Neuron (in vitro differentiated cells): ENCODE results near the gene CRYGA.

Experiments used
- H2AFZ ChIP-seq: one replicate; pipeline ENCODE4 v1.6.1; 2013; ENCODE audit warnings: low read depth, mild to moderate bottlenecking, inconsistent platforms, low read length, moderate library complexity
- H3K27me3 ChIP-seq: one replicate; pipeline ENCODE4 v1.6.1; 2013; ENCODE audit warnings: low read length; ENCODE audit not compliant: insufficient read depth
- H3K36me3 ChIP-seq: one replicate; pipeline ENCODE4 v1.6.1; 2013; ENCODE audit warnings: low read length; ENCODE audit not compliant: insufficient read depth
- H3K4me1 ChIP-seq: one replicate; pipeline ENCODE4 v1.6.1; 2013; ENCODE audit warnings: low read length; ENCODE audit not compliant: insufficient read depth
- H3K4me3 ChIP-seq: 2 replicates; pipeline ENCODE4 v1.5.1; 2013; ENCODE audit warnings: mild to moderate bottlenecking, low read length, moderate library complexity
- H3K9me3 ChIP-seq: one replicate; pipeline ENCODE4 v1.6.1; 2013; ENCODE audit warnings: low read length

The CRYGA gene, protein sequence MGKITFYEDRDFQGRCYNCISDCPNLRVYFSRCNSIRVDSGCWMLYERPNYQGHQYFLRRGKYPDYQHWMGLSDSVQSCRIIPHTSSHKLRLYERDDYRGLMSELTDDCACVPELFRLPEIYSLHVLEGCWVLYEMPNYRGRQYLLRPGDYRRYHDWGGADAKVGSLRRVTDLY

DNA sequence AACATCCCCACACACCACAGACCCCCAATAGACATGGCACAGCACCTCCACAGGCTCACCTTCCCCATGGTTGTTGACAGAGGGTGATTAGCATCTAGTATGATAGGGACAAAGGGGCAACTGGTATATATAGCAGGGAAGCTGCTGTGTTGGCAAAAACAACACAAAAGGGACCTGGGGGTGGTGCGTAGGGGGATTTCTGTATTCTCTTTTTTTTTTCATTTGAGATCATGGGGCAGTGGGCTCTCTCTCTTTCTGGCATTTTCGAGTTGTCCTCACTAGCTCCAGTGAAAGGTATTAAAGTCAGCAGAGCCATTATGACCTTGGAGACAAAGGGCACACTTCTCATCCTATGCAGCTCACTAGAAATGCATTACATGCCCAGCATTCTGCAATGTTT lies at the start of gene CRYGA:
Gene CRYGA, minus strand, starts transcription at position 101 of the 400 bp plus-strand sequence. Its CDS starts 33 bp downstream, at position 68.
- H3K4me3 ChIP-seq, result no peak within 1 kb of the TSS
- no peaks in the 10 kb centered on the region for H3K9me3 ChIP-seq
- no peaks in the 10 kb centered on the region for H3K4me1 ChIP-seq
- H2AFZ ChIP-seq, result no peak within 1 kb of the TSS
- H3K36me3 ChIP-seq, result no peaks in the 10 kb centered on the region
- no peaks in the 10 kb centered on the region for H3K27me3 ChIP-seq

DNA sequence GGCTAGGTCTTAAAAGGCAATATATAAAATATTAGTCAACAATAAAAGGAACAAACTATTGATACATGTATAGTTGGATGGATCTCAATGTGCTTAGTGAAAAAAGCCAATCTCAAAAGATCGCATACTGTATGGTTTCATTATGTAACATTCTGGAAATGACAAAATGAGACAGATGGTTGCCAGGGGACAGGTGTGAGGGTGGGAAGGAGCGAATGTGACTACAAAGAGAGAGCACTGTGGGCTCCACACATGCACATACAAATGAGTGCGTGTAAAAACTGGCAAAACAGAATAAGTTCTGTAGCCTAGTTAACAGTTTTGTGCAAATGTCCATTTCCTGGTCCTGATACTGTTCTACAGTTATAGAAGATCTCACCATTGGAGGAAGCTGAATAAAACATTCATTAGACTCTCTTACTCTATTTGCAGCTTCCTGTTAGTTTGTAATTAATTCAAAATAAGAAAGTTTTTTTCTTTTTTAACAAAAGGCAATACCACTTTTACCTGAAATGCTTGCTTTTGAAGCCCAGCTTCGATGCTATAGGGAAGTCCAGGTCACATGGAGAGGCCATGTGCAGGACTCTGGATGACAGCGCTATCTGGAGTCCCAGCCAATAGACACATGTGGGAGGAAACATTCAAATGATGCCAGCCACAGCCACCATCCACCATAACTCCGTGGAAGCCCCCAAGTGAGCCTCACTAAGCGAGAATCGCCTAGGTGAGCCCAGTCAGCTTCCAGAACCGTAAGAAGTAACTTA lies 47.5 kb upstream of the CRYGA start:
- H3K9me3 ChIP-seq, result no peaks in the 10 kb centered on the region
- no peaks in the 10 kb centered on the region for H3K36me3 ChIP-seq
- H3K27me3 ChIP-seq, result no peaks in the 10 kb centered on the region
- no peak overlapping the region for H3K4me3 ChIP-seq
- no peak overlapping the region for H2AFZ ChIP-seq
- H3K4me1 ChIP-seq, result no peaks in the 10 kb centered on the region

GRCh38 chr2:208208335-208209085 lies 45.1 kb upstream of the CRYGA start:
- Histone ChIP-seq H2AFZ (no peak overlapping the region), H3K36me3 (no peaks in the 10 kb centered on the region), H3K9me3 (no peaks in the 10 kb centered on the region), H3K27me3 (no peaks in the 10 kb centered on the region), H3K4me3 (no peak overlapping the region), H3K4me1 (no peaks in the 10 kb centered on the region)

DNA sequence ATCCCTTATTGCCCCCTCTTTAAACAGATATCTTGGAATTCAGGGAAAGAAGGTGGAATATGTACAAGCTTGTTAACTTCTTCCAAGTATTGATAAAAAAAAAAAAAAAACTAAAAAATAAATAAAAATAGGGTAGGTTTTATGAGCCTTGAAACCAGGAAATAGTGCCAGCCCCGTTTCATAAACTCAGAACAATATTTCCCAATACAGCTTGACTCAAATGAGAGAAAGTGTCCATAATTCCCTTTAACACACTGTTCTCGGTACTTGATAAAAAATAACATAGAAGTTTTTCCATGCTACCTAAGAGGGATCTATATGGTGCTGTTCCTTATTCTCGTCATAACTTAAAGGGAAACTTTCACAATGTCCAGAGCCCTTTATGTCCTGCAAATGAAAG lies 44.4 kb upstream of the CRYGA start:
- no peak overlapping the region for H3K4me3 ChIP-seq
- no peaks in the 10 kb centered on the region for H3K27me3 ChIP-seq
- peaks cover under 1% of the 10 kb centered on the region for H3K4me1 ChIP-seq
- H3K9me3 ChIP-seq, result no peaks in the 10 kb centered on the region
- H2AFZ ChIP-seq, result no peak overlapping the region
- no peaks in the 10 kb centered on the region for H3K36me3 ChIP-seq

DNA sequence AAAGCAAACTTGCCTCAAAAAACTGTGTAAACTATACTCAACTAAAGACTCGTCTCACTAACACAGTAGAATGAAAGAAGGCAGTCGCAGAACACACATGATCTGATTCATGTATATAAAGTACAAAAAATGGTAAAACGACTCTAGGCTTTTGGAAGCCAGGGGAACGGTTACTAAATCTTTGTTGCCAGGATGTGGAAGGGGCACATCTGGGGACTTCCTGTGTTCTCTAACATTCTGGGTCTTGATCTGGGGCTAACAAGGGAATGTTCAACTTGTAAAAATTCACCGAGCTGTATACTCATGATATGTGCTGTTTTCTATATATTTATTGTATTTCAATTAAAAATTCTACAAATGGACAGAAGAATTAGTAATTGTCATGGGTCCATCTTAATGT lies 40.8 kb upstream of the CRYGA start:
- Histone ChIP-seq H3K36me3 (no peaks in the 10 kb centered on the region), H3K4me1 (peaks cover 11% of the 10 kb centered on the region), H3K27me3 (no peaks in the 10 kb centered on the region), H2AFZ (no peak overlapping the region), H3K4me3 (no peak overlapping the region), H3K9me3 (no peaks in the 10 kb centered on the region)

GRCh38 chr2:208195531-208195930 lies 32.1 kb upstream of the CRYGA start:
- no peaks in the 10 kb centered on the region for H3K9me3 ChIP-seq
- no peaks in the 10 kb centered on the region for H3K36me3 ChIP-seq
- no peak overlapping the region for H3K4me3 ChIP-seq
- no peak overlapping the region for H2AFZ ChIP-seq
- H3K27me3 ChIP-seq, result no peaks in the 10 kb centered on the region
- peaks cover 45% of the 10 kb centered on the region for H3K4me1 ChIP-seq

DNA sequence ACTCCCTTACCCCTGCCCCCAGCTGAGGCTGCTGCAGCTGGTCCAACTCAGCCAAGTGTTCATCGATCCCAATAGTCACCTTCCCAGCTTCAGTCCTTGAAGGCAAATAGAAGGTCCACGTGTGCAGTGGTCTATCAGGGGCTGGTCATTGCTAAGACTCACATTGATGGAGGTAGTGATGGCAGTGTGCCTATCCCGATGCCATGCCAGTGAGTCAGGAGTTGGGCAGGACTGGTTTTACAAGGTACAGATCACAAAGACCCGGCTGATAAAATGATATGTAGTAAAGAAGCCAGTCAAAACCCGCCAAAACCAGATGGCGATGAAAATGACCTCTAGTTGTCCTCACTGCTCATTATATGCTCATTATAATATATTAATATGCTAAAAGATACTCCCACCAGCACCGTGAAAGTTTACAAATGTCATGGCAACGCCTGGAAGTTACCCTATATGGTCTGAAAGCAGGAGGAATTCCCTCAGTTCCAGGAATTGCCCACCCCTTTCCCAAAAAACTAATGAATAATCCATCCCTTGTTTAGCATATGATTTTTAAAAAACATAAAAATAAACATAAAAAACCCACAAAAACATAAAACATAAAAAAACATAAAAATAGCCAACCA lies 29.3 kb upstream of the CRYGA start:
- Histone ChIP-seq H3K4me3 (no peak overlapping the region), H2AFZ (no peak overlapping the region), H3K4me1 (peaks cover 62% of the 10 kb centered on the region), H3K27me3 (no peaks in the 10 kb centered on the region), H3K9me3 (no peaks in the 10 kb centered on the region), H3K36me3 (no peaks in the 10 kb centered on the region)

- Histone ChIP-seq H2AFZ (no peak within 1 kb of the TSS), H3K9me3 (no peaks in the 10 kb centered on the region), H3K27me3 (no peaks in the 10 kb centered on the region), H3K36me3 (no peaks in the 10 kb centered on the region), H3K4me1 (peaks cover 70% of the 10 kb centered on the region), H3K4me3 (peak within 1 kb of the TSS; percentile 44)
Measured at GRCh38 chr2:208189810-208190503, 26.6 kb upstream of the CRYGA start, which contains the start of gene C2orf80. Gene C2orf80 (minus strand): TSS chr2:208190030. CDS start chr2:208186986, 3,044 bp downstream.

DNA sequence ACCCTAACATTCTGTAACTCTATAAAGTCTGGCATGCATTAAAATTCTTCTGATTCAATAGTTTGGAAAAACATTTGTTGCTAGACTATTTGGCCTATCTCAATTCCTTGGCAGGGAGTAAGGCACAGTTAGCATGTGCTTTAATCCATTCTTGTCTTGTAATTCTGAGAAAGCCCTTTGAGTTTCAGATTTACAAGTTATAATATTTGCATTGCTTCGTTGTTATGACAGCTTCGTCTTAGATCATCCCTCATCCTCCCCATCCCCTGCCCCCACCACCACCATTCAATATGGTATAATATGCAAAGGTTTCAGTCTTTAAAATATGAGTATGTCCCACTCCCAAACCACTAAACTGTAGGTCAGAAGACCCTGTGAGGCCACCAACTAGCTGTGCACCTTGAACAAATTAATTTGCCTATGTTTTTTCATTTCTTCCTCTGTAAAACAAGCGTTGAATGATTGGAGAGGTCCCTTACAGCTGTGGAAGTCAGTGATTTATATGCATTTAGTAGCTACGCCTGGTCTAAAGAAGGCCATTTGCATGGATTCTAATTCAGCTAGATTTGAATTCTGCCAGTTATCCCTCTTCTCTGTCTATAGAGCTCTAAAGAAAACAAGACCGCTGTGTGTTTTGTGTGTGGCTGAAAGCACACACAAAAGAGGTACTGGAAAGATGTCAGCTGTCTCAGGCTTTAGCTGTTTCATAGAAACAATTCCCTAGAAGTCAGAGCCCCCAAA lies 25.9 kb upstream of the CRYGA start:
- Histone ChIP-seq H2AFZ (no peak overlapping the region), H3K9me3 (no peaks in the 10 kb centered on the region), H3K36me3 (no peaks in the 10 kb centered on the region), H3K4me3 (peak overlapping the region; percentile 44), H3K4me1 (peaks cover 76% of the 10 kb centered on the region), H3K27me3 (no peaks in the 10 kb centered on the region)

- Histone ChIP-seq H2AFZ (no peak overlapping the region), H3K4me3 (peak overlapping the region; percentile 24), H3K27me3 (no peaks in the 10 kb centered on the region), H3K4me1 (peaks cover 68% of the 10 kb centered on the region), H3K36me3 (no peaks in the 10 kb centered on the region), H3K9me3 (no peaks in the 10 kb centered on the region)
Measured at GRCh38 chr2:208186893-208187292, 23.5 kb upstream of the CRYGA start.

- no peaks in the 10 kb centered on the region for H3K36me3 ChIP-seq
- peaks cover 68% of the 10 kb centered on the region for H3K4me1 ChIP-seq
- no peaks in the 10 kb centered on the region for H3K27me3 ChIP-seq
Measured at GRCh38 chr2:208186465-208186864, 23.1 kb upstream of the CRYGA start.

More at GRCh38 chr2:208186465-208186864, 23.1 kb upstream of the CRYGA start:
- Histone ChIP-seq H3K9me3 (no peaks in the 10 kb centered on the region), H3K4me3 (peak overlapping the region; percentile 24), H2AFZ (no peak overlapping the region)
